CD4-positive, alpha-beta T cell (primary cell): ENCODE results near the gene TSHZ3. TPM values are rescaled to one million over a fixed set of nuclear protein-coding genes. Genes with fewer than 3 reads are reported as not detected.

Experiments
- ATAC-seq: fragments of 200-7000 bp; cut with Tn5 transposase; one replicate; pipeline ENCODE4 v1.10.0; 2022; ENCODE audit warnings: mild to moderate bottlenecking; ENCODE audit not compliant: poor library complexity
- CTCF ChIA-PET: fragments of 350-600 bp; sonication (Branson Sonifier 250); formaldehyde crosslinking; loops from one replicate; lab custom pipeline; 2021; ENCODE audit warnings: antibody characterized with exemption, inconsistent platforms; lab: Charles Lee
- POLR2A ChIA-PET: fragments of 350-600 bp; sonication (Branson Sonifier 250); formaldehyde crosslinking; loops from one replicate; lab custom pipeline; 2021; ENCODE audit warnings: antibody characterized with exemption, inconsistent platforms; lab: Charles Lee
- DNase-seq, 14 experiments: peaks; one replicate each; pipeline ENCODE4 v3.0.0-alpha.2; 2013 to 2020; ENCODE audit warnings: mixed read lengths in 2 of 14
- H3K27ac ChIP-seq, 2 donors: one replicate each; pipeline versions ENCODE4 v1.5.1 to v1.7.0; 2013; ENCODE audit warnings: low read length in 2 of 2, low read depth in 1 of 2, mild to moderate bottlenecking in 1 of 2
- H3K27me3 ChIP-seq, 2 experiments: 1 replicate in 1 of 2; 2 replicates in 1 of 2; pipeline versions ENCODE4 v1.6.1 to v1.7.0; 2013; ENCODE audit warnings: low read length in 2 of 2, control low read depth in 1 of 2, mild to moderate bottlenecking in 1 of 2, moderate library complexity in 1 of 2; ENCODE audit not compliant: insufficient read depth in 2 of 2, control insufficient read depth in 1 of 2
- H3K36me3 ChIP-seq: one replicate; pipeline ENCODE4 v1.6.1; 2013; ENCODE audit warnings: low read length, control low read depth; ENCODE audit not compliant: insufficient read depth
- H3K4me1 ChIP-seq: one replicate; pipeline ENCODE4 v1.6.1; 2013; ENCODE audit warnings: low read length, control low read depth; ENCODE audit not compliant: insufficient read depth
- H3K4me3 ChIP-seq: one replicate; pipeline ENCODE4 v1.5.1; 2013; ENCODE audit warnings: mild to moderate bottlenecking, low read length, moderate library complexity
- H3K9me3 ChIP-seq, 2 experiments: 1 replicate in 1 of 2; 2 replicates in 1 of 2; pipeline versions ENCODE4 v1.6.1 to v1.7.0; 2013; ENCODE audit warnings: low read length in 2 of 2, mild to moderate bottlenecking in 2 of 2, control low read depth in 1 of 2, moderate library complexity in 1 of 2; ENCODE audit not compliant: control insufficient read depth in 1 of 2, insufficient read depth in 1 of 2
- H3K27ac Mint-ChIP-seq: one replicate; pipeline ENCODE4 v1.8.0; 2020; ENCODE audit warnings: mixed read lengths
- H3K27me3 Mint-ChIP-seq: one replicate; pipeline ENCODE4 v1.8.0; 2021; ENCODE audit warnings: mixed read lengths
- H3K36me3 Mint-ChIP-seq: one replicate; pipeline ENCODE4 v1.8.0; 2021; ENCODE audit warnings: low read depth, mixed read lengths
- H3K4me1 Mint-ChIP-seq: one replicate; pipeline ENCODE4 v1.8.0; 2021; ENCODE audit warnings: low read depth, mixed read lengths
- H3K4me3 Mint-ChIP-seq: one replicate; pipeline ENCODE4 v1.8.0; 2020; ENCODE audit warnings: mild to moderate bottlenecking, mixed read lengths
- H3K9me3 Mint-ChIP-seq: one replicate; pipeline ENCODE4 v1.8.0; 2020; ENCODE audit warnings: mixed read lengths
- CTCF ChIP-seq: fragments of 200-600 bp; IDR thresholded peaks from one replicate; pipeline ENCODE4 v1.8.0; 2022; ENCODE audit warnings: antibody characterized with exemption, mild to moderate bottlenecking
- intact Hi-C, 2 experiments: fragments of 100-400 bp; cut with DNase I in 1 of 2; cut with micrococcal nuclease in 1 of 2; formaldehyde crosslinking; loops; one replicate each; pipeline versions ENCODE4 v1.15.1 to v1.9.0; 2023 to 2025; cut with DNase I, micrococcal nuclease
- total RNA-seq, 174 experiments: library from RNA in 2 of 174; stranded (reverse) in 2 of 174; gene quantifications; one replicate each; pipeline ENCODE4 v1.2.3 and lab custom pipeline; 2021 to 2026

Gene TSHZ3
- total RNA-seq, 2 experiments from 2014 or later, result 0.38 to 0.61 TPM

- ChIA-PET CTCF (no interaction called here), POLR2A (no interaction called here)
- Mint-ChIP-seq H3K27ac (no peak overlapping the region), H3K4me1 (no peaks in the 10 kb centered on the region), H3K9me3 (no peaks in the 10 kb centered on the region), H3K27me3 (peaks cover 20% of the 10 kb centered on the region), H3K36me3 (no peaks in the 10 kb centered on the region), H3K4me3 (no peak overlapping the region)
- peaks cover 0 to 3% of the 10 kb centered on the region in 2 experiments for H3K27me3 ChIP-seq
- no peaks in the 10 kb centered on the region for H3K4me1 ChIP-seq
- intact Hi-C loops, result no loop called here
- no peaks in the 10 kb centered on the region for H3K9me3 ChIP-seq
- no peak for DNase-seq
- H3K36me3 ChIP-seq, result no peaks in the 10 kb centered on the region
- H3K4me3 ChIP-seq, result no peak overlapping the region
- no peak overlapping the region for H3K27ac ChIP-seq
- ATAC-seq, result no peak
- TF ChIP-seq CTCF, result no peak
Observed at GRCh38 chr19:31255174-31255799, 93.9 kb downstream of the TSHZ3 start.

- H3K9me3 Mint-ChIP-seq, result no peaks in the 10 kb centered on the region
- ChIA-PET CTCF (no interaction called here), POLR2A (no interaction called here)
- Histone ChIP-seq H3K27ac (no peak overlapping the region), H3K4me3 (no peak overlapping the region), H3K36me3 (no peaks in the 10 kb centered on the region), H3K9me3 (no peaks in the 10 kb centered on the region), H3K27me3 (no peaks in the 10 kb centered on the region), H3K4me1 (no peaks in the 10 kb centered on the region)
- H3K4me1 Mint-ChIP-seq, result no peaks in the 10 kb centered on the region
- H3K27me3 Mint-ChIP-seq, result peaks cover 13% of the 10 kb centered on the region
- ATAC-seq (no peak), DNase-seq (no peak)
- no peak overlapping the region for H3K27ac Mint-ChIP-seq
- TF ChIP-seq CTCF, result no peak
- intact Hi-C loops, result no loop called here
- H3K4me3 Mint-ChIP-seq, result no peak overlapping the region
- H3K36me3 Mint-ChIP-seq, result no peaks in the 10 kb centered on the region
Observed at GRCh38 chr19:31254611-31255010, 94.6 kb downstream of the TSHZ3 start.

- H3K27ac ChIP-seq, result no peak overlapping the region
- no peaks in the 10 kb centered on the region for H3K9me3 ChIP-seq
- ATAC-seq, result no peak
- no peak for TF ChIP-seq CTCF
- ChIA-PET CTCF (no interaction called here), POLR2A (no interaction called here)
- no peaks in the 10 kb centered on the region for H3K4me1 Mint-ChIP-seq
- no peaks in the 10 kb centered on the region for H3K27me3 ChIP-seq
- no peaks in the 10 kb centered on the region for H3K4me1 ChIP-seq
- no peak overlapping the region for H3K4me3 Mint-ChIP-seq
- H3K36me3 Mint-ChIP-seq, result no peaks in the 10 kb centered on the region
- no peaks in the 10 kb centered on the region for H3K36me3 ChIP-seq
- H3K27me3 Mint-ChIP-seq, result peaks cover 12% of the 10 kb centered on the region
- no peak overlapping the region for H3K4me3 ChIP-seq
- intact Hi-C loops, result no loop called here
- no peak for DNase-seq
- H3K27ac Mint-ChIP-seq, result no peak overlapping the region
- H3K9me3 Mint-ChIP-seq, result no peaks in the 10 kb centered on the region
Observed at GRCh38 chr19:31254180-31254551, 95.1 kb downstream of the TSHZ3 start.
